Measurements from ENCODE around the gene MPPED1. TPM values are rescaled to one million over a fixed set of nuclear protein-coding genes. Genes with fewer than 3 reads are reported as not detected.

The MPPED1 gene
- total RNA-seq, 1 donor from 2014 or later = not detected

DNA sequence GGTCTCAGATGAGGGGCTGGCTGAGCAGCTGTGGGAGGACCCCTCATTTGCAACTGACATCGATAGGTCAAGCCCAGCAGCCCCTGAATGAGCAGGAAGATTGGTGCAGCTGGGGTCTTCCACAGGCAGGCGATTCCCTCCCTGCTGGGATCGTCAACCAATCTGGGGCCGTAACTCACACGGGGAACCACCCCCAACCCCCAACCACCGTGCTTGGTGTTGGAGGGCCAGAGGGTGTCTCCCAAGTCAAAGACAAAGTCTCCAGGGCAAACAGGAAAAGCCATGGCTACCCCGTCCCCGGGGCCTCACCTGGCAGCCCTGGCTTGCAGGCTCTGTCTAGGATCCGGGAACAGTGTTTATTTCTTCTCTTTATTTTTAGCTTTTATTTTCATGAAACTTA lies 41.8 kb upstream of the MPPED1 start:
- DNase-seq = no peak
- peaks cover 96% of the 10 kb centered on the region for H3K27me3 ChIP-seq (ENCODE audit: low read depth)

DNA sequence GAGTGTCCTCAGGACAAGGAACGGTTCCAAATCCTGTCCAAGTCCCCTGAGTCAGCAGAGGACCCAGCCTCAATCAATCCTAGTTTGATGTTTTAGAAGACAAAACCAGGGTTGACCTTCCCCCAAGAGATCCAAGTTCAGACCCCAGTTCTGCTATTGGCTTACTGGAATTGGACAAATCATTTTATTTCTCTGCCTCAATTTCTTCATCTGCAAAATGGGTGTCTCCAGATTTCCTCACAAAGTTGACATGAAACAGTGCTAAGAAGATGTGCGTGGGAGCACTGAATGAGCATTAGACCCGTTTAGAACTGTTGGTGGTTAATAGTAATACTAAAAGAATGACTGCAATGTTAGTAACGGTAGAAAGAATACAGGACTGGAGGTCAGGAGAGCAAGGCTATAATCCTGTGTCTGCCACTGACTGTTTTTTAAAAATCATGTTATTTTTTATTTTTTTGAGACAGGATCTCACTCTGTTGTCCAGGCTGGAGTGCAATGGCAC lies 35.8 kb upstream of the MPPED1 start:
- Histone ChIP-seq H3K27me3 (ENCODE audit: low read depth) (peaks cover 71% of the 10 kb centered on the region), H3K4me3 (no peak overlapping the region), H3K36me3 (no peaks in the 10 kb centered on the region), H3K4me1 (peaks cover 6% of the 10 kb centered on the region), H3K9me3 (replicated peaks) (peaks cover 9% of the 10 kb centered on the region), H3K27ac (replicated peaks) (no peak overlapping the region)
- intact Hi-C loops (cut with micrococcal nuclease) = no loop called here
- DNase-seq = no peak
- TF ChIP-seq CTCF (IDR thresholded peaks at IDR 0.05; ENCODE audit: borderline replicate concordance) = no peak

More for the DNA sequence above, 41.8 kb upstream of the MPPED1 start:
- Histone ChIP-seq H3K4me1 (no peaks in the 10 kb centered on the region), H3K4me3 (no peak overlapping the region), H3K9me3 (replicated peaks) (peaks cover 9% of the 10 kb centered on the region), H3K36me3 (no peaks in the 10 kb centered on the region), H3K27ac (replicated peaks) (no peak overlapping the region)
- intact Hi-C loops (cut with micrococcal nuclease) = no loop called here
- TF ChIP-seq CTCF (IDR thresholded peaks at IDR 0.05; ENCODE audit: borderline replicate concordance) = no peak

GRCh38 chr22:43376765-43377547 lies 34.9 kb upstream of the MPPED1 start:
- Histone ChIP-seq H3K27me3 (ENCODE audit: low read depth) (peaks cover 68% of the 10 kb centered on the region), H3K27ac (replicated peaks) (no peak overlapping the region), H3K4me1 (peaks cover 6% of the 10 kb centered on the region), H3K4me3 (no peak overlapping the region), H3K9me3 (replicated peaks) (peaks cover 9% of the 10 kb centered on the region), H3K36me3 (no peaks in the 10 kb centered on the region)
- TF ChIP-seq CTCF (IDR thresholded peaks at IDR 0.05; ENCODE audit: borderline replicate concordance) = no peak
- no peak for DNase-seq
- intact Hi-C loops (cut with micrococcal nuclease) = no loop called here

DNA sequence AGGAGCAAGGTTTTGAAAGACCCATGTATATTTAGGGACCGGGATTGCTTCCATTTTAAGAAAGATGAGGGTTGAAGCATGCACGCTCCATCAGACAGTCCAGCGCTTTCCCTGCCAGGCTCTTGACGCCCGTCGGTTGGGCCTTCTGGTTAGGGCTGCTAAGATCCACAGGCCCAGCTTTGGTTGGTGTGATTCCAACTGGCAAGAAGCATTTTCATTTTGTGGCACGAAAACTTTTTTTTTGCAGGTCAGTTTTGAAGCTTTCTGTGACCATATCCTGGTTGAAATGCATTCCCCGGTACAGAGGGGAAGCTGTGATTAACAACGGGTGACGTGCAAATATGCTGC lies 34.3 kb upstream of the MPPED1 start:
- no peak for DNase-seq
- Histone ChIP-seq H3K4me3 (no peak overlapping the region), H3K27me3 (ENCODE audit: low read depth) (peaks cover 68% of the 10 kb centered on the region), H3K27ac (replicated peaks) (no peak overlapping the region), H3K9me3 (replicated peaks) (peaks cover 9% of the 10 kb centered on the region), H3K4me1 (peaks cover 6% of the 10 kb centered on the region), H3K36me3 (no peaks in the 10 kb centered on the region)
- TF ChIP-seq CTCF (IDR thresholded peaks at IDR 0.05; ENCODE audit: borderline replicate concordance) = no peak
- intact Hi-C loops (cut with micrococcal nuclease) = no loop called here

DNA sequence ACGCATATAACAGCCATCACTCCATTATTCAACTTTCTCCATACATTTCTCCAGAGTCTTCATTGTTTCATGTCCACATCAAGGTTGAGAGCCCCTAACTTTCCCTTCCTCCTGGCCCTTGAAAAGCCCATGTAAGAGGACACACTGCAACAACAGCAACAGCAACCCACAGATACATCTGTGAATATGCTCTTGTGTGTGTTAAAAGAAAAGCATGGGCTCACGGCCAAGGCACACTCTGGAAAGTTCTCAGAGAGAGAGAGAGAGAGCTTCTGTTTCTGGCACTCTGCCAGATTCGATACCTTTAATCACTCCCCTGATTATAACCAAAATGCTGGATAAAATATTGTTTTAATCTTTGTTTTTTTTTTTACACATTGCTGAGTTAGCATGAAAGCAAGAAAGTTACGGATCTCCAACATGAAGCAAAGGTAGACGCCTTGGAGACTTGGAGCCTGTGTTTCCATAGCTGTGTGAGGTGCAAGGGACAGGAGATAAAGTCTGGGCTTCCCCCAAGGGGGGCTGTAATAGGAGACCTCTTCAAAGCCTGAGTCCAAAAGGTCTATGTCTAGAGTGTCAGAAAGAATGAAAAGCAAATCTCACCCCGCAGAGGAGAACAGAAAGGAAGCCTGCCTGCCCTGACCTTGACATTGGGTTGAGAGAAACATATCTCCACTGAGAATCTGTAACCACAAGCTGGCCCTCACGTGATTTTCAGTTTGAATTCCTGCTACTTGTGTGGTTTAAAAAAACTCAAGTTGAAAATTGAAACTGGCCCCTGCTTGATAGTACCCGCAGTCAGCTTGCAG lies 33.7 kb upstream of the MPPED1 start:
- no peak for TF ChIP-seq CTCF (IDR thresholded peaks at IDR 0.05; ENCODE audit: borderline replicate concordance)
- no peaks in the 10 kb centered on the region for H3K36me3 ChIP-seq
- H3K9me3 ChIP-seq (replicated peaks) = peaks cover 9% of the 10 kb centered on the region
- no peak for DNase-seq
- peaks cover 68% of the 10 kb centered on the region for H3K27me3 ChIP-seq (ENCODE audit: low read depth)
- H3K4me3 ChIP-seq = no peak overlapping the region
- intact Hi-C loops (cut with micrococcal nuclease) = no loop called here
- H3K4me1 ChIP-seq = peaks cover 6% of the 10 kb centered on the region
- no peak overlapping the region for H3K27ac ChIP-seq (replicated peaks)

Measured in left ventricle myocardium inferior (tissue), 1 donor.